Esophagus mucosa (tissue), 1 donor: ENCODE results near the gene PHKG2. TPM values are rescaled to one million over a fixed set of nuclear protein-coding genes. Genes with fewer than 3 reads are reported as not detected.

Experiments
- ATAC-seq: fragments of 200-7000 bp; cut with Tn5 transposase; one replicate; pipeline ENCODE4 v1.9.1; 2020
- total RNA-seq: library from RNA; stranded (reverse); gene quantifications from one replicate; pipeline ENCODE4 v1.2.4, GENCODE V29; 2023
- donor health status: DM: yes; HTN: yes; CAD: no.

The PHKG2 gene
- total RNA-seq, 1 donor from 2014 or later = 16.9 TPM

DNA sequence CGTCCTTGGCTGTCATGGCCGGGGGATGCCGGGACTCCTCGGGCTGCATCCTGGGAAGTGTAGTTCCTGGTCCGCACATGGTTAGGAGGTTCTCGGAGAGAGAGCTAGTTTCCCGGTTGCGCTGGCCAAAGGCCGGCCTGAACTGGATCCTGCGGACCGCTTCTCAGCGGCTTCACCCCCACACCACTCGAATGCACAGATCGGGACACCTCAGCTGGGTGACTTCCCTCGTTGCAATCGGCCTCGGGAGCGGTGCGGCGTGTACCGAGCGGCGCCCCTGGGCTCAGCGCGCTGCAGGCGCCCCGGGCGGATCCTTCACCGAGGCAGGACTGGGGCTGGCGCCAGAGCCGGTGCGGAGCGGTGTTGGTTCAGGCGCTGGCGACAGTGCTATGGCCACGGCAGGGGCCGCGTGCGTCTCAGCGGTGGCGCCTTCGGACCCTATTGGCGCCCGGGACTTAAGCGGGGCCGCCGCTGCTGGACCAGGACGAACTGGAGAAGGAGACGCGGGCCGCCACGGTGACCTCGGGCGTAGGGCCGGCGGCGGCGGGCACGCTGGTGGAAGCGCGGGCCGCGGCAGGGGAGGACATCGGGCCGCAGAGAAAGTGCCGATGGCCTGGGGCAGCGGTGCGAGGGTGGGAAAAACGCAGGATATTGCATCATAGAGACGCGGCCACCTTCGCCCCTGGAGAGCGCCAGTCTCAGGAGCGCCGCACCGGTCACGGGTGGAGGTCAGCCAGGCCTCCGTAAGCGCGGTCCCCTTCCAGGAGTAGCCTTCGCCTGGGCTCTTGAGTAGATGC, 27.4 kb downstream of the PHKG2 start:
- peak; percentile 77 for ATAC-seq

DNA sequence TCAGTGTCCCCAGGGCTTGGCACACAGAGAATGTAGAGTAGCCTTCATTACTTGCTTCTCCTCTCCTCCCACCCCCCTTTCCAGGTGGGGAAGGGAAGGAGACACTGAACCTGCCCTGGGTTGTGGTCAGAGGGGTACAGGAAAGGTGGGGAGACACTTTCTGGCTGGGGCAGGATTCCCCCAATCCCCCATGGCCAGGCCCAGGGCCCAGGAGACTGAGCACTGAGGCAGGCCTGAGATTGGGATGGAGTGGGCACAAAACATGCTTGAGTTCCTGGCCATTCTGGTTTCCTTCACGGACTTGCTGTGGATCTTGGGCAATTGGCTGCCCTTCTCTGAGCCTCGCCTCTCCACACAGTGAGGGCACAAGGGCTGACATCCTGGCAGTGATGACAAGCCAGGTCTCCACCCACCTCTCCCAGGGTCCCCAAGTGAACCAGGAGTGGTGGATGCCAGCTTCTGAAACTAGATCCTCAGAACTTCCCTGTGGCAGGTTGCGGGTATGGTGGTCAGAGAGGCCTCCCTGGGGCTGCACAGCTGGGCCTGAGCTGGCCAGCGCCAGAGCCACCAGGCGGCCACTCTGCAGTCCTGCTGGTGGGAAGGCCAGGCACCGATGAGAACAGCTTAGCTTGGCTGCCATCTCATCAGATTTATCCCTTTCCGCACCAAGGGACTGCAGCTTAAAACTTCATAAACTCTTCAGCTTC, 29.5 kb downstream of the PHKG2 start:
- no peak for ATAC-seq

DNA sequence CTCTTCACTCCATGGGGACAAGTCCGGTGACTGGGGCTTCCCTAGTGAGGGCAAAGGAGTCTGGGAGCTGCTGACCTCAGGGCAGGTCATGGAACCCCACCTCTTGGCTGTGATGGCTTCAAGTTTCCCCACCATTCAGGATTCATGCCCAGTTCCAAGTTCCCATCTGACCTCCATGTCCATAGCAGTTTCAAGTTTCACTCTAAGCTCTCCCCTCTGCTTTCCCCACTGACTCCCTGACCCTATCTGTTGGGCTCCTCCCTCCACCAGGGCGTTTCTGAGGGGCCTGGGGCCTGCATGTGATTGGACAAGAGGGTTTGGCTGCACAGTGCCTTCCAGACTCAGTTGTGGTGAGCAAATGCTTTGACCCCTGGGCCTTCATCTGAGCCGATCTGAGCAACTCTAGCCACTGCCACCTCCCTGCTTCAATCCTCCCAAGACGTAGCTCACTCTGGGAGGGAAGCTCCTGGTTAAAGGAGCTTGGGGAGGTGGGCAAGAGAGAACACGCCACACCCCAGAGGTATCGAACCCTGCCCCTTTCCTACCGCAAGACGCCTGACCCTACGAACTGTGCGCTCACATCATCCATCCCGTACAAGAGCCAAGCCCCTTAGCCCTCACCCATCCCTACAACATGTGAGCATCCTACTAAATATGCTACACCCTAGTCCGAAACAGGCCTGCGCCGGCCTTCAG, 30.5 kb downstream of the PHKG2 start:
- ATAC-seq = no peak

DNA sequence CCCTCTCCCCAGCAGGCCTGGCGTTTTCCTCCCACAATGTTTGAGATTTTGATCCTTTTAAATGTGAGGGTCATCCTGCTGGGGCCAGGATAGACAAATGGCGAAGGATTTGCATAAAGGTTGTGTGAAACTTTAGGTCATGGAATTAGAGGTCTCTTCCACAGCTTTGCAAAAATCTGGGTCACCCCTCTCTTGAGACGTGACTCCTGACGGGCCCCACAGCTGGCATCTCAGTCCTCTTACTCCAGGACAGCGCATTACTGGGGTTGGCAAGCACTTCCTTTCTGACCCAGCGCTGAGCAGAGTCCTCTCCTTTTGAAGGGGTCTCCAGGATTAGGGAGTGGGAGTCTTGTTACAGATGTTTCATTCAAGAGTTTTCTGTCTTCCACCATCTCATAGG, 31.4 kb downstream of the PHKG2 start:
- no peak for ATAC-seq

DNA sequence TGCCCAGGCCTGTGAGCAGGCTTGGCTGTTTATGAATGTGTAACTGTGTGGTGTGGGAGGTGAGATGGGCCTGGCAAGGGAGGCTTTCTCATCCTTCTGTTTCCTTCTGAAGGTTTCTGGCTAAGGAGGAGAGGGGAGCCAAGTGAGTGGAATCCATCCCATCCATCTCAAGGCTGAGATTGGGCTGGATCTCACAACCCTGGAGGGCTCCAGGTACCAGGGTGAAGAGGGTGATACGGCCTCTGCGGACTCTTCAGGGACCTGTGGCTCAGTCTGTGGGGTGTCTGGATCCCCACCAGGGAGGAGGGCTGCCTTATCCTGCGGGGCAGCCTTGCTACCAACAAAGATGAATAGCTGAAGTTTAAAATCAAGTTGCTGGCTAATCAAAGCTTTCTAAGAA, 31.8 kb downstream of the PHKG2 start:
- no peak for ATAC-seq

DNA sequence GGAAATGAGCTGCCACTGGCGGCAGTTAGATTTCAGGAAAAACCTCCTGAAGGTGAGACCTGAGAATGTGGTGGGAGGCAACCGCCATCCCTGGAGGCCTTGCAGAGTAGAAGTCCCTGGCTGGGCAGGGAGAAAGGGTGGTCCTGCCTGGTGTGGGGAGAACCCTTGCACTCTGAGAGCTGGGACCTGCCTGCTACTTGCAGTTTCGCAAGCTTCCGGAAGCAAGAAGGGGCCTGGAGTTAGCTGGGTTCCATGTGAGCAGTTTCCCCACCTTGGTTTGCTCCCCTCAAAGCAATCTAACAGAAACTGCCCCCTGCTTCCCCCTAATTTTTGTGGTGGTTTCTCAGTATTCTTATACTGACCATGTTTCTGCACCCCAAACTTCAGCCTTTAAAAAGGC, 32.3 kb downstream of the PHKG2 start:
- no peak for ATAC-seq

DNA sequence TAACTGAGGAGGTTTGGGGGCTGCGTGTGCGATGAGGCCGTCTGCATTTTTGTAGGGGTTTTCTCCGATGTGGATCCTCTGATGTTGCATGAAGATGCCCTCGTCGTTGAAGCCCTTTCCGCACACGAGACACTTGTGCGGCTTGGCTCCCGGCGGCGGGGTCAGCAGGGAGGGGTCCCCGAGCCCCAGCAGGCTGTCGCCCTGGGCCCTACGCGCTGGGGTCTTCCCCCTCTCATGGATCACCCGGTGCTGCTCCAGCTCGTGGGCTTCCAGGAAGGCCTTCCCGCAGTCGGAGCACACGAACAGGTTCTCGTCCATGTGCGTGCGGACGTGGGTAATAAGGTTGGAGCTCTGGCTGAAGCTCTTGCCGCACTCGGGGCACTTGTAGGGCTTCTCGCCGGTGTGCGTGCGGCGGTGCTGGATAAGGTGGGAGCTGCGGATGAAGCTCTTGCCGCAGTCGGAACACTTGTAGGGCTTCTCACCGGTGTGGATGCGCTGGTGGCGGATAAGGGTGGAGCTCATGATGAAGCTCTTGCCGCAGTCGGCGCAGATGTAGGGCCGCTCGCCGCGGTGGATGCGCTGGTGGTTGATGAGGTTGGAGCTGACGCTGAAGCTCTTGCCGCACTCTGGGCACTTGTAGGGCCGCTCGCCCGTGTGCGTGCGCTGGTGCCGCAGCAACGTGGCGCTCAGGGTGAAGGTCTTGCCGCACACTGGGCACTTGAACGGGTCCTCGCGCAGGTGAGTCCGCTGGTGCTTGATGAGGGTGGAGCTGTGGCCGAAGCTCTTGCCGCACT, 34.5 kb downstream of the PHKG2 start:
- no peak for ATAC-seq

DNA sequence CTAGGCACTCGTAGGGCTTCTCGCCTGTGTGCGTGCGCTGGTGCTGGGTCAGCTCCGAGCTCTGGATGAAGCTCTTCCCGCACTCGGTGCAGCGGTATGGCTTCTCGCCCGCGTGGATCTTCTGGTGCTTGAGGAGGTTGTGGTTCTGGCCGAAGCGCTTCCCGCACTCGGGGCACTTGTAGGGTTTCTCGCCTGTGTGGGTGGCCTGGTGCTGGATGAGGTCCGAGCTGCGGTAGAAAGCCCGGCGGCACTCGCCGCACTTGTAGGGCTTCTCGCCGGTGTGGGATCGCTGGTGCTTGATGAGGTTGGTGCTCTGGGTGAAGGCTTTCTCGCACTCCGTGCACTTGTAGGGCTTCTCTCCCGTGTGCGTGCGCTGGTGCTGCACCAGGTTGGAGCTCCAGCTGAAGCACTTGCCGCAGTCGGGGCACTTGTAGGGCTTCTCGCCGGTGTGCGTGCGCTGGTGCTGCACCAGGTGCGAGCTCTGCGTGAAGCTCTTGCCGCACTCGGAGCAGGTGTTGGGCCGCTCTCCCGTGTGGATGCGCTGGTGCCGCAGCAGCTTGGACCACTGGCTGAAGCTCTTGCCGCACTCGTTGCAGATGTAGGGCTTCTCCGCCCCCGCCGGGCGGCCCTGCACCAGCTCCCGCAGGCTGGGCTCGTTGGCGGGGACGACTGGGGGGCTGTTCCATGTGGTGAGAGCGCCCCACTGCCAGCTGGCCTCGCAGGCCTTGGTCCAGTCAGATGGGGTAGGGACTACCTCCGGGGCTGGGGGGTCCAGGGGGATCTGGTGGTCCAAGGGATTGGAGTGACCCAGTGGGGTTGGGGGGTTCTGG, 35.3 kb downstream of the PHKG2 start:
- ATAC-seq = no peak

DNA sequence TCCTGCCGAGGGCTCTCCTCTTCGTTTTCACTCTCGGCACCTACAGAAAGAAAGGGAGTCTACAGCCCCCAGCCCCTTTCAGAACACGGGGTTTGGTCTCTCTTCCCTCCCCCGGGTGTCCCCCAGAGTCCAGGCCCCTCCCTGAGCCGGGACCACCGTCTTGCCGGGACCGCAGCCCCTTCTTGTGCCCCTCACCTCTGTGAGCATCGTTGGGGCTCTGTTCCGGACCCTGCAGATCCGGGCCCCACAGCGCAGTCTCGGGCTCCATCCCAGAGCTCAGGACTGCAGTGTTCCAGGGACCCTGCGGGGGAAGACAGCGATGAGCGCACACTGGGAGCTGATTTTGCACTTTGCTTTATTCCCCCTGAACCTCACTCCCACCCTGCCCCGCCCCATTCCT, 36.0 kb downstream of the PHKG2 start:
- no peak for ATAC-seq

DNA sequence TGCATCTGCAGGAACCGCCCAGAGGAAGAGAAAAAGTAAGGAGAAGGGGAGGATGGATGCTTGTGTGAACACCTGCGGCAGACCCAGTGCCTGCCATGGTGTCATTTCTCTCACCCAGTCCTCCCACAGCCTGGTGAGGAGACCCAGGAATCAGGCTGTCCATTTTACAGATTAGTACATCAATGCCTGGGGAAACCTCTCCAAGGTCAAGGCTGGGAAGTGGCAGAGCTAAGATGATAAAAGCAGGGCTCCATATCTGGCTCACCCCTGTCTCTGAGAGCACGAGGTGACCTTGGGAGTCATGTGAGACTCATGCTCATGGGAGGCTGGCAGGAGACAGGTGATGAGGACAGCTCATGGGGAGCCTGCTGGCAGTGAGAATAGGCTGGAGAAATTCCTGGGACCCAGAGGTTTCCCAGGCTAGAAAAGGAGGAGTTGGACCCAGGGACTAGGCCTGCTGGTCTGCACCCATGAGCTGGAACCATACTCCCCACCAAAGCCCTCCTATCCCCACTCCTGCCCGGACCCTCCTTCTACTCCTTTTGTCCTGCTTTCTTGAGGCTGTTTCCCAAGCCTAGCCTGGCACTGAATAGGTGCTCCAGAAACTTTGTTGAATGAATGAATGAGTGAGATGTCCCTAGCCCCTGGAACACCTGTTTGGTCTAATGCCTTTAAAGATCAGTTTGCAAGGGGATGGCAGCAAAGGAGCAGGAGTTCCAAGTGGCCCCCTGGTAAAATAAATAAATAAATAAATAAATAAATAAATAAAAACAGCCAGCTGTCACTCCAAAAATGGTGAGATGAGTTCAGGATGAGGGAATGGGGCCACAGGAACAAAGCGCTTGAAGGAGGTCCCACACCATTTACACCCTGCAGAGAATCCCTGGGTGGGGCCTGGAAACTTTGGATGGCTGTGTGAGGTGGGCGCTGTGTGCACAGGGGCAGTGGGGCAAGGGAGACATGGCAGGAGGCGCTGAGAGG, 37.2 kb downstream of the PHKG2 start:
- no peak for ATAC-seq

DNA sequence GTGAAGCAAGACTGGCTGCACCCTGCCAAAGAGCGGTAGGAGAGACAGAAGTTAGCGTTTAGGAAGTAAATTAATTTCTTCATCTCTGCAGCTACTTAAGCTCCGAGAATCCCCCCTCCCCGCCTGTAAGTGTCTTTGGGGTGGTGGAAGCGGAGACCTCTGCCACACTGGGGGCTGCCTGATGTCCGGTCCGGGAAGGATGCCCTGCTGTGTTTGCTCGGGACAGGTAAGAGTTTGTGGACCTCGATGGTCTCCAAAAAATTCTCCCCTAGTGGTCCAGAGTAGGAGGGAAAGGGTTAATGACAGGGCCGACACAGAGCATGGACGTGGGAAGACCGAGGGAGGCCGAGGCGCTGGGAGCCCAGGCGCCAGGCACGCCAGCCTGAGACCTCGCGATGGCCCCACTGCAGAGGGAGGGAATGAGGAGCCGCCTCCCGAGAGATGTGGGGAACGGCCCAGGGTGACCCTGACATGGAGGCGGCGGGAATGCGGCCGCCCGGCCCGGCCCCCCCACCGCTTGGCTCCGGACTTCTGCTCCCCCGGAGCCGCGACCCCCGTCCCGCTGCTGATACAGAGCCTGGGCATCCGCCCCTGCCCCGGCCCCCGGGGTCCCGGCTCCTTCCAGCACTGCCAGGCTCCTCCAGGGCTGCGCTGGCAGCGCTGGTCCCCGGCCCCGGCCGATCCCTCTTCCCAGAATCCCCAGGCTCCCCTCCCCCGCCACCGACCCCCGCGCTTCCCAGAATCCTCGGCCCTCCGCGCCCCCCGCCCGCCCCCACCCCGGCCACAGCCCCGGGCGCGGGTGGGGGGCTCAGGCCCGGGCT, 38.1 kb downstream of the PHKG2 start:
- ATAC-seq = peak; percentile 69

DNA sequence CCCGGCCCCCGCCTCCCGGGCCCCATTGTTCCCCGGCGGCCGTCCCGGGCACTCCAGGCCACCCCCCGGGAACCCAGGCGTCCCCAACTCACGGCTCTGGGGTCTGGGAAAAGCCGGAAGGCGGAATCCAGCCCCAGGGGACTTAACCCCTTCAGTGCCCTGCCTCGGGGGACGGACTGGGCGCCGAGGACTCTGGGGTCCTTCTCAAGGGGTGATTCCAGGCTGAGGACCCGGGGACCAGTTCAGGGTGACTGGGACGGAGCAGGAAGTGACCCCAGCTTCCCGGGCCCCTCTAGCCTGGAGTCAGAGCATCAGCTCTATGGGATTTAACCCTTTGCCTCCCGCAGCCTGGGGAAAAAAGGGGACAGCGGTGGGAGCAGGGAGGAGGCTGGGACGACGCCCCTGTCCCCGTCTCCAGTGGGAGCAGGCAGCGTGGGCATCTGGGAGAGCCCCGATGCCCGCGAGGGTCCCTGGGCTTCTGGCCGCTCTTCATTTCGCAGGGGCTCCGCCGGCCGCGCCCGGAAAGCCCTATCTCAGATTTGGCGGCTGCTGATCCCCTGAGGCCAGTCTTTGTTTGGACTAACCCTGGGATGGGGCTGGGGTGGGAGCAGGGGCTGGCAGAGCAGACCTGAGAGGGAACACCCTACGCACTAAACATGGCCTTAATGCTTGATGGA, 38.8 kb downstream of the PHKG2 start, which contains the start of gene ZNF629:
ZNF629 (minus strand) TSS at position 270 of the 677 bp plus-strand sequence. CDS start 2,723 bp downstream, outside the sequence.
- peak; percentile 67 for ATAC-seq

DNA sequence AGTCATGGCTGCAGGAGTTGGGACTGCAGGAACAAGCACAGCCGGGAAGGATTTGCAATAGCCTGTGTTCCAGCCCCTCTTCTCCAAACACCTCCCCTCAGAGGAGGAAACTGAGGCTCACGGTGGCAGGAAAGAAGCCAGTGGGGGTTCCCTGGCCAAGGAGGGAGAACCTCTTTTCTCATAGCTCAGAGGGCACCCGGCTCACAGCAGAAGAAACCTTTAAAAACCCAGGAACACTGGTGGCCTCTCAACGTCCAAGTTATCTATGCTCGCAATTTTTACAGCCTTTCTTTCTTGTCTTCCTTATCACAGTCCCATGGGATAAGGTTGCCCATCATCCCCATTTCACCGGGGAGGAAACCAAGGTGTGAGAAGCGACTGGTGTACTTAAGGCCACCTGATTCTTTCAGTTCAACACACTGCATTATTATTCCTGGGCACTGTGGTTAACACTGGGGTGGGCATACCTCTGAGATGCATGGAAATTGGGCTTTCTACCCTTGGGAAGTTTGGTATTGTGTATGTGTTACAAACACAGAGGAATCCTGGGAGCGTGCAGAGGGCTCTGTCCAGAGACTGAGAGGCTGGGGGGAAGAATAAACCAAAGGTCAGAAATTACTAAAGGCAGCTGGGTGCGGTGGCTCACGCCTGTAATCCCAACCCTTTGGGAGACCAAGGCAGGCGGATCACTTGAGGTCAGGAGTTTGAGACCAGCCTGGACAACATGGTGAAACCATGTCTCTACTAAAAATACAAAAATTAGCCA, 39.6 kb downstream of the PHKG2 start:
- ATAC-seq = no peak

DNA sequence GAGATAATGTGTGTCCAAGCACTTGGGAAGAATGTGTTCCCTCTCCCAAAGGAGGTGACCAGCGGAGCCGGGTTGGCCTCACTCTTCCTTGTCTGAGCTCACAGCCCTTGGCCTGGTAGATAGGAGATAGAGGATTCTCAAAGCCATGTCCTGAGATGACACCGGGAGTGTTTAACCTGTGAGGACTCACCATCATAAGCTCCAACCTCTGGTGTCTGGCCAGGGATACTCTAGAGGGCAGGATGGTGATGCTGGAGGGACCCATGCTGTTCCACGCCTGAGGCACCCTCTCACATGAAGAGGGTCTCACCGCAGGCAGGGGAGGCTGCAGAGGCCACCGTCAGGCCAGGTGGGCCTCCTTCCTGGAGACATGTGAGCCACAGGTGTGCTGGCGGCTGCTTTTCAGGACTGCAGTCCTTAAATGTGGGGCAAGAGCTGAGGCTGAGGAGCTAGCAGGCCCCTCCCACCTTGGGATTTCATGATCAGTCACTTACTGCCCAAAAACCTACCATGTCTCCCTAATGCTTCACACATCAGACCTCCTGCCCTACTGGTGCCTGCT, 45.4 kb downstream of the PHKG2 start:
- ATAC-seq = no peak

DNA sequence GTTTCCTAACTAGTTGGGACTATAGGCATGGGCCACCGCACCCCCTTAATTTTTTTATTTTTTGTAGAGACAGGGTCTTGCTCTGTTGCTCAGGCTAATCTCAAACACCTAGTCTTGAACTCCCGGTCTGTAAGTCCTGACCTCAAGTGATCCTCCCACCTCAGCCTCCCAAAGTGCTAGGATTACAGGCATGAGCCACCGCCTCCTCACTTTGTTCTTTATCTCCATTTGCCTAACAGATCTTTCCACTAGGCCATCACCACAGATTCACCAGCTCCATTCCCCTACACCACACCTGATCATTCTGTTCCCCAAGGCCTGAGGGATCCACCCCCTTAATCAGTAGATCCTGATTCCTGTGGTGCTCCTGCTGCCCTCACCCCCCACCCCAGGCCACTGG, 46.4 kb downstream of the PHKG2 start:
- ATAC-seq = no peak

DNA sequence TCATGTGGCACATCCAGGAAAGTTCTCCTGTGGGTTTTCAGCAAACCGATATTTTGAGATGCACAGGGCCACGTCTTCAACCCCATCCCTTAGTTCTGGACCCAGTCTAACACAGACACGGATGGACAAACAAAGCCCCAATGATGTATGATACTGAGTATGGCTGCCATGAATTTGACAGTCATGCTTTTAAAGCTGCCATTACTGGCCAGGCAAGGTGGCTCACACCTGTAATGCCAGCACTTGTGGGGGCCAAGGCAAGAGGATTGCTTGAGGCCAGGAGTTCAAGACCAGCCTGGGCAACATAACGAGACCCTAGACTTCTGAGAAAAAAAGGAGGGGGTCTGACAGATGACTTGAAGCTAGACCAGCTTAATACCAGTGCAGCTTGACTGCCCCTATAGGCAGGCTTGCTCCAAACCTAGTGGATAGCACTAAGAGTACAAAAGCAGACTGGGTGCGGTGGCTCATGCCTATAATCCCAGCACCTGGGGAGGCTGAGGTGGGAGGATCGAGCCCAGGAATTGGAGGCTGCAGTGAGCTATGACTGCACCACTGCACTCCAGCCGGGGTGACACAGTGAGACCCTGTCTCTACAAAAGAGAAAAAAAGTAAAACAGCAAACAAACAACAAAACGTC, 49.6 kb downstream of the PHKG2 start:
- peak; percentile 21 for ATAC-seq
